A673 (cell line): Measurements from ENCODE around the gene B4GALNT4.

Experiments
- CTCF ChIP-seq: fragments of 300-800, 200-600 bp; sonication (generic); conservative IDR thresholded peaks from 2 replicates; pipeline ENCODE4 v1.5.1; 2017; ENCODE audit warnings: low read depth, mild to moderate bottlenecking, antibody characterized with exemption, low read length, moderate library complexity, mixed read lengths
- EZH2 ChIP-seq: fragments of 200-600 bp; sonication (generic); IDR thresholded peaks from 2 replicates; pipeline ENCODE4 v1.6.1; 2017; ENCODE audit warnings: borderline replicate concordance, low read depth, mild to moderate bottlenecking, mixed read lengths, antibody characterized with exemption, low read length; ENCODE audit not compliant: poor library complexity, severe bottlenecking

GRCh38 chr11:395866-396265, 26.6 kb downstream of the B4GALNT4 start:
- TF ChIP-seq CTCF (no peak), EZH2 (no peak)
